ENCODE data around the gene BFSP2.

- TF ChIP-seq EZH2 (IDR thresholded peaks at IDR 0.05; ENCODE audit: insufficient read depth, poor library complexity, severe bottlenecking), result no peak
- no peak for TF ChIP-seq EZH2phosphoT487 (IDR thresholded peaks at IDR 0.05; ENCODE audit: insufficient read depth, low read depth)
Measured at GRCh38 chr3:133514418-133514817, 114.6 kb downstream of the BFSP2 start.

All from GM23248 (cell line).